H4 (cell line): ENCODE data around the gene SPRN. TPM values are rescaled to one million over a fixed set of nuclear protein-coding genes. Genes with fewer than 3 reads are reported as not detected.
"Not testable (repeated sequence)": the region's sequence is repeated elsewhere in the genome, so short reads cannot be mapped to it uniquely, and the experiment has no call there.

ENCODE experiments used
- DNase-seq: peaks from one replicate; pipeline ENCODE4 v3.0.0-alpha.2; 2015; ENCODE audit warnings: low spot score
- total RNA-seq: library from RNA; depleted of rRNA; stranded (reverse); fragments of >200 nt; shearing (Covaris generic); gene quantifications from 2 replicates; pipeline ENCODE4 v1.2.3, GENCODE V29; 2014

The SPRN gene
- total RNA-seq, 1 experiment from 2014 or later: not detected

GRCh38 chr10:133456041-133456951 lies 31.9 kb upstream of the SPRN start:
- DNase-seq: no peak

- DNase-seq: no peak
Observed at GRCh38 chr10:133455611-133456031, 31.2 kb upstream of the SPRN start.

- DNase-seq: no peak
Observed at GRCh38 chr10:133455196-133455595, 30.8 kb upstream of the SPRN start.

GRCh38 chr10:133454204-133454893 lies 29.9 kb upstream of the SPRN start:
- DNase-seq: no peak

GRCh38 chr10:133453516-133454203 lies 29.2 kb upstream of the SPRN start, which contains the start of gene SCART1:
Gene SCART1, plus strand, starts transcription at chr10:133453945. Its CDS starts 53 bp downstream, at chr10:133453998.
- DNase-seq: no peak

- DNase-seq: no peak
Observed at GRCh38 chr10:133452453-133452852, 28.0 kb upstream of the SPRN start.

- no peak for DNase-seq
Observed at GRCh38 chr10:133451346-133451745, 26.9 kb upstream of the SPRN start.

GRCh38 chr10:133448120-133448519 lies 23.7 kb upstream of the SPRN start:
- DNase-seq: no peak

- DNase-seq: no peak
Observed at GRCh38 chr10:133446979-133447378, 22.6 kb upstream of the SPRN start.

- no peak for DNase-seq
Observed at GRCh38 chr10:133445751-133446708, 21.6 kb upstream of the SPRN start.

GRCh38 chr10:133445268-133445732 lies 20.9 kb upstream of the SPRN start:
- DNase-seq: no peak

GRCh38 chr10:133444342-133445267 lies 20.2 kb upstream of the SPRN start:
- no peak for DNase-seq

GRCh38 chr10:133442967-133443924 lies 18.8 kb upstream of the SPRN start:
- no peak for DNase-seq

- no peak for DNase-seq
Observed at GRCh38 chr10:133442191-133442966, 18.0 kb upstream of the SPRN start.

GRCh38 chr10:133441780-133442179 lies 17.4 kb upstream of the SPRN start:
- DNase-seq: no peak

- not testable (repeated sequence) for DNase-seq
Observed at GRCh38 chr10:133441356-133441755, 16.9 kb upstream of the SPRN start.

GRCh38 chr10:133440633-133441285 lies 16.3 kb upstream of the SPRN start:
- DNase-seq: no peak
